ENCODE data around the gene EIF3F.

The EIF3F gene

GRCh38 chr11:8036002-8036802 lies 49.1 kb downstream of the EIF3F start:
- no peak for TF ChIP-seq CTCF (IDR thresholded peaks at IDR 0.05; ENCODE audit: low read length, missing control alignments)
- no peak overlapping the region for H3K4me3 ChIP-seq (replicated peaks; ENCODE audit: low read depth, low read length)
- no peak for DNase-seq (ENCODE audit: low read depth)

GRCh38 chr11:8036986-8037385 lies 49.8 kb downstream of the EIF3F start:
- TF ChIP-seq CTCF (IDR thresholded peaks at IDR 0.05; ENCODE audit: low read length, missing control alignments): no peak
- no peak overlapping the region for H3K4me3 ChIP-seq (replicated peaks; ENCODE audit: low read depth, low read length)

GRCh38 chr11:8038393-8038792 lies 51.3 kb downstream of the EIF3F start:
- DNase-seq (ENCODE audit: low read depth): no peak
- H3K4me3 ChIP-seq (replicated peaks; ENCODE audit: low read depth, low read length): no peak overlapping the region
- no peak for TF ChIP-seq CTCF (IDR thresholded peaks at IDR 0.05; ENCODE audit: low read length, missing control alignments)

More at GRCh38 chr11:8036986-8037385, 49.8 kb downstream of the EIF3F start:
- no peak for DNase-seq (ENCODE audit: low read depth)

- no peak for TF ChIP-seq CTCF (IDR thresholded peaks at IDR 0.05; ENCODE audit: low read length, missing control alignments)
- DNase-seq (ENCODE audit: low read depth): no peak
- H3K4me3 ChIP-seq (replicated peaks; ENCODE audit: low read depth, low read length): no peak overlapping the region
These were observed 51.8 kb downstream of the EIF3F start for GRCh38 chr11:8038811-8039529.

GRCh38 chr11:8039530-8040260 lies 52.6 kb downstream of the EIF3F start:
- no peak for TF ChIP-seq CTCF (IDR thresholded peaks at IDR 0.05; ENCODE audit: low read length, missing control alignments)
- DNase-seq (ENCODE audit: low read depth): no peak
- no peak overlapping the region for H3K4me3 ChIP-seq (replicated peaks; ENCODE audit: low read depth, low read length)

- no peak for TF ChIP-seq CTCF (IDR thresholded peaks at IDR 0.05; ENCODE audit: low read length, missing control alignments)
- DNase-seq (ENCODE audit: low read depth): no peak
- no peak overlapping the region for H3K4me3 ChIP-seq (replicated peaks; ENCODE audit: low read depth, low read length)
These were observed 53.3 kb downstream of the EIF3F start for GRCh38 chr11:8040261-8040920.

All from fibroblast of pulmonary artery (primary cell).